GM12891 (cell line): ENCODE results near the gene ELAVL2.

Experiments
- POLR2A ChIP-seq: IDR thresholded peaks from 2 replicates; pipeline ENCODE4 v1.6.1; 2011; ENCODE audit warnings: low read depth, low read length, control low read depth
- POLR2AphosphoS5 ChIP-seq: IDR thresholded peaks from 2 replicates; pipeline ENCODE4 v1.6.1; 2011; ENCODE audit warnings: low read depth, low read length, control low read depth
- SPI1 ChIP-seq: IDR thresholded peaks from 2 replicates; pipeline ENCODE4 v1.6.1; 2011; ENCODE audit warnings: low read depth, low read length, control low read depth
- TAF1 ChIP-seq: IDR thresholded peaks from 2 replicates; pipeline ENCODE4 v1.6.1; 2011; ENCODE audit warnings: low read depth, low read length, control low read depth

GRCh38 chr9:23662320-23662719, 163.7 kb downstream of the ELAVL2 start:
- TF ChIP-seq POLR2A (no peak), POLR2AphosphoS5 (no peak), SPI1 (no peak), TAF1 (no peak)
